Esophagus squamous epithelium (tissue), 5 donors: ENCODE measurements around the gene SPATA46. TPM values are rescaled to one million over a fixed set of nuclear protein-coding genes. Genes with fewer than 3 reads are reported as not detected.

Experiments used
- DNase-seq: peaks from one replicate; lab custom pipeline; 2025; lab: John Stamatoyannopoulos, UW
- H3K27ac ChIP-seq, 4 donors: fragments of 200-600 bp; sonication (generic); one replicate each; pipeline ENCODE4 v1.5.1; 2016 to 2019; ENCODE audit warnings: mild to moderate bottlenecking in 1 of 4
- H3K27me3 ChIP-seq, 4 donors: fragments of 200-600 bp; sonication (generic); 1 replicate in 3 of 4; 2 replicates in 1 of 4; pipeline versions ENCODE4 v1.5.1 to v1.6.0; 2017 to 2021; ENCODE audit warnings: antibody characterized with exemption in 1 of 4
- H3K36me3 ChIP-seq, 3 donors: fragments of 200-600 bp; sonication (generic); one replicate each; pipeline ENCODE4 v1.5.1; 2016 to 2019
- H3K4me1 ChIP-seq, 3 donors: fragments of 200-600 bp; sonication (generic); one replicate each; pipeline ENCODE4 v1.5.1; 2017 to 2019
- H3K4me3 ChIP-seq, 4 donors: fragments of 200-600 bp; sonication (generic); 1 replicate in 3 of 4; 2 replicates in 1 of 4; pipeline ENCODE4 v1.5.1; 2016 to 2019; ENCODE audit warnings: mild to moderate bottlenecking in 2 of 4, moderate library complexity in 1 of 4
- H3K9me3 ChIP-seq, 3 donors: fragments of 200-600 bp; sonication (generic); one replicate each; pipeline ENCODE4 v1.5.1; 2016 to 2019
- CTCF ChIP-seq, 6 experiments: fragments of 450-650 bp in 4 of 6; fragments of 200-600 bp in 2 of 6; sonication (generic) in 2 of 6; IDR thresholded peaks; one replicate each; pipeline ENCODE4 v1.5.1; 2016 to 2019; ENCODE audit warnings: antibody characterized with exemption in 6 of 6, mild to moderate bottlenecking in 4 of 6, moderate library complexity in 4 of 6
- POLR2A ChIP-seq, 4 donors: fragments of 450-650 bp; IDR thresholded peaks; one replicate each; pipeline ENCODE4 v1.6.1; 2017; ENCODE audit warnings: antibody characterized with exemption in 4 of 4, mild to moderate bottlenecking in 4 of 4, moderate library complexity in 3 of 4
- WGBS, 2 donors: methylation state at CpG; one replicate each; pipeline ENCODE4 v1.1.5; 2018; 5-methylcytosine and 5-hydroxymethylcytosine counted together
- intact Hi-C: fragments of 100-400 bp; cut with DNase I; formaldehyde crosslinking; loops from one replicate; pipeline ENCODE4 v1.15.0; 2022
- total RNA-seq, 4 donors: library from RNA; depleted of rRNA; stranded (reverse); fragments of >200 nt; gene quantifications; one replicate each; pipeline ENCODE4 v1.1.0, GENCODE V29; 2016
- donor health status: DM: yes; HTN: yes; CAD: no.

SPATA46 gene
- total RNA-seq, 4 donors from 2014 or later = not detected

DNA sequence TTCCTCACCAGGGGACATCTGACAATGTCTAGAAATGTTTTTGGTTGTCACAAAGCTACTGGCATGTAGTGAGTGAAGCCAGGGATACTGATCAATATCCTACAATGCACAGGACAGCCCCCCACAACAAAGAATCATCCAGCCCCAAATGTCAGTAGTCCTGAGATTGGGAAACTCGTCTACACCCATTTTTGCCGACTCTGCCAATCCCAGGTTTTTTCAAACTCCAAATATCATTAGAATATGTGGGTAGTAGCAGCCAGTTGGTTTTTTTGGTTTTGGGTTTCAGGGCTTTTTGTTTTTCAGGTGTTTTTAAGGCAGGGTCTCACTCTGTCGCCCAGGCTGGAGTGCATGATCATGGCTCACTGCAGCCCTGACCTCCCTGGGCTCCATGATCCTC lies 5.9 kb downstream of the SPATA46 start:
- H3K4me1 ChIP-seq = peaks cover 0 to 34% (median 11%) of the 10 kb centered on the region in 3 donors
- no peaks in the 10 kb centered on the region for H3K9me3 ChIP-seq
- no peak for DNase-seq
- no peaks in the 10 kb centered on the region for H3K36me3 ChIP-seq
- 85 to 95% methylated on average over 3 of the region's 3 CpGs for WGBS, 2 donors
- intact Hi-C loops = no loop called here
- TF ChIP-seq CTCF (IDR thresholded peaks at IDR 0.05) = no peak
- TF ChIP-seq POLR2A (IDR thresholded peaks at IDR 0.05) = no peak
- H3K4me3 ChIP-seq = no peak overlapping the region
- no peak overlapping the region for H3K27ac ChIP-seq
- no peaks in the 10 kb centered on the region for H3K27me3 ChIP-seq

- H3K4me3 ChIP-seq = no peak overlapping the region
- H3K36me3 ChIP-seq = no peaks in the 10 kb centered on the region
- H3K4me1 ChIP-seq = peaks cover under 1 to 40% (median 13%) of the 10 kb centered on the region in 3 donors
- TF ChIP-seq CTCF (IDR thresholded peaks at IDR 0.05) (no peak), POLR2A (IDR thresholded peaks at IDR 0.05) (no peak)
- WGBS, 2 donors = 72 to 88% methylated on average over 1 of the region's 1 CpG
- no peaks in the 10 kb centered on the region for H3K9me3 ChIP-seq
- intact Hi-C loops = no loop called here
- no peaks in the 10 kb centered on the region for H3K27me3 ChIP-seq
- no peak overlapping the region for H3K27ac ChIP-seq
- no peak for DNase-seq
Observed at GRCh38 chr1:162370161-162370560, 6.5 kb downstream of the SPATA46 start.

- H3K27me3 ChIP-seq = no peaks in the 10 kb centered on the region
- H3K4me1 ChIP-seq = peaks cover 3 to 44% (median 13%) of the 10 kb centered on the region in 3 donors
- no peaks in the 10 kb centered on the region for H3K36me3 ChIP-seq
- no peak for DNase-seq
- no peaks in the 10 kb centered on the region for H3K9me3 ChIP-seq
- intact Hi-C loops = no loop called here
- H3K4me3 ChIP-seq = no peak overlapping the region
- no peak overlapping the region for H3K27ac ChIP-seq
- WGBS, 2 donors = 67 to 77% methylated on average over 7 of the region's 7 CpGs
- TF ChIP-seq POLR2A (IDR thresholded peaks at IDR 0.05) (no peak), CTCF (IDR thresholded peaks at IDR 0.05) (no peak)
Observed at GRCh38 chr1:162369571-162369970, 7.1 kb downstream of the SPATA46 start.

- peaks cover 3 to 44% (median 13%) of the 10 kb centered on the region in 3 donors for H3K4me1 ChIP-seq
- intact Hi-C loops = no loop called here
- 63% methylated on average over 4 of the region's 4 CpGs for WGBS, 2 donors
- TF ChIP-seq CTCF (IDR thresholded peaks at IDR 0.05) (no peak), POLR2A (IDR thresholded peaks at IDR 0.05) (no peak)
- no peak overlapping the region for H3K27ac ChIP-seq
- no peaks in the 10 kb centered on the region for H3K27me3 ChIP-seq
- no peak overlapping the region for H3K4me3 ChIP-seq
- H3K9me3 ChIP-seq = no peaks in the 10 kb centered on the region
- DNase-seq = no peak
- H3K36me3 ChIP-seq = no peaks in the 10 kb centered on the region
Observed at GRCh38 chr1:162368451-162368850, 8.2 kb downstream of the SPATA46 start.

- no peak for DNase-seq
- 85 to 95% methylated on average over 6 to 9 of the region's 10 CpGs for WGBS, 2 donors
- Histone ChIP-seq H3K27ac (peak overlapping the region in 1 of 4 donors; percentile 44), H3K4me1 (peaks cover 3 to 44% (median 13%) of the 10 kb centered on the region in 3 donors), H3K27me3 (no peaks in the 10 kb centered on the region), H3K36me3 (no peaks in the 10 kb centered on the region), H3K4me3 (no peak overlapping the region), H3K9me3 (no peaks in the 10 kb centered on the region)
- intact Hi-C loops = no loop called here
- TF ChIP-seq POLR2A (IDR thresholded peaks at IDR 0.05) (no peak), CTCF (IDR thresholded peaks at IDR 0.05) (no peak)
Observed at GRCh38 chr1:162367772-162368171, 8.9 kb downstream of the SPATA46 start.
